Thymus (tissue), 11 donors: ENCODE measurements around the gene SMCR8. TPM values are rescaled to one million over a fixed set of nuclear protein-coding genes. Genes with fewer than 3 reads are reported as not detected.

Source experiments
- DNase-seq, 9 donors: peaks; one replicate each; pipeline ENCODE4 v3.0.0-alpha.2; 2013; ENCODE audit warnings: low spot score in 9 of 9, low read depth in 6 of 9, missing footprints in 1 of 9
- H3K27ac ChIP-seq, 2 donors: one replicate each; pipeline ENCODE4 v1.5.1; 2013; ENCODE audit warnings: control low read depth in 1 of 2, low read depth in 1 of 2, low read length in 1 of 2, mild to moderate bottlenecking in 1 of 2, moderate library complexity in 1 of 2
- H3K27me3 ChIP-seq, 2 donors: one replicate each; pipeline ENCODE4 v1.5.1; 2013; ENCODE audit warnings: low read length in 1 of 2; ENCODE audit not compliant: control insufficient read depth in 2 of 2, insufficient read depth in 1 of 2
- H3K36me3 ChIP-seq, 2 donors: one replicate each; pipeline ENCODE4 v1.5.1; 2013; ENCODE audit warnings: low read length in 1 of 2, mild to moderate bottlenecking in 1 of 2, moderate library complexity in 1 of 2; ENCODE audit not compliant: control insufficient read depth in 2 of 2, insufficient read depth in 2 of 2
- H3K4me1 ChIP-seq, 2 donors: one replicate each; pipeline ENCODE4 v1.5.1; 2013; ENCODE audit warnings: low read length in 2 of 2; ENCODE audit not compliant: control insufficient read depth in 2 of 2, insufficient read depth in 2 of 2
- H3K4me3 ChIP-seq, 2 donors: one replicate each; pipeline ENCODE4 v1.5.1; 2013; ENCODE audit warnings: low read length in 2 of 2, control low read depth in 1 of 2, mild to moderate bottlenecking in 1 of 2
- H3K9me3 ChIP-seq, 2 donors: one replicate each; pipeline ENCODE4 v1.5.1; 2013; ENCODE audit warnings: low read length in 1 of 2, mild to moderate bottlenecking in 1 of 2; ENCODE audit not compliant: control insufficient read depth in 2 of 2, insufficient read depth in 1 of 2
- WGBS: extraction: QIAGEN DNeasy Blood & Tissue Kit; methylation state at CpG from one replicate; pipeline ENCODE4 v1.1.7; 2013; 5-methylcytosine and 5-hydroxymethylcytosine counted together
- polyA plus RNA-seq: library from polyadenylated mRNA; stranded (reverse); fragments of 200-250 nt; gene quantifications from one replicate; pipeline ENCODE4 v1.2.3, GENCODE V29; 2013
- total RNA-seq: library from RNA; stranded (reverse); fragments of 120-200 nt; gene quantifications from one replicate; pipeline ENCODE4 v1.2.4, GENCODE V29; 2013
- donor health status: healthy.

The SMCR8 gene
- total and polyA plus RNA-seq, 2 donors: 7.3 to 7.8 TPM

DNA sequence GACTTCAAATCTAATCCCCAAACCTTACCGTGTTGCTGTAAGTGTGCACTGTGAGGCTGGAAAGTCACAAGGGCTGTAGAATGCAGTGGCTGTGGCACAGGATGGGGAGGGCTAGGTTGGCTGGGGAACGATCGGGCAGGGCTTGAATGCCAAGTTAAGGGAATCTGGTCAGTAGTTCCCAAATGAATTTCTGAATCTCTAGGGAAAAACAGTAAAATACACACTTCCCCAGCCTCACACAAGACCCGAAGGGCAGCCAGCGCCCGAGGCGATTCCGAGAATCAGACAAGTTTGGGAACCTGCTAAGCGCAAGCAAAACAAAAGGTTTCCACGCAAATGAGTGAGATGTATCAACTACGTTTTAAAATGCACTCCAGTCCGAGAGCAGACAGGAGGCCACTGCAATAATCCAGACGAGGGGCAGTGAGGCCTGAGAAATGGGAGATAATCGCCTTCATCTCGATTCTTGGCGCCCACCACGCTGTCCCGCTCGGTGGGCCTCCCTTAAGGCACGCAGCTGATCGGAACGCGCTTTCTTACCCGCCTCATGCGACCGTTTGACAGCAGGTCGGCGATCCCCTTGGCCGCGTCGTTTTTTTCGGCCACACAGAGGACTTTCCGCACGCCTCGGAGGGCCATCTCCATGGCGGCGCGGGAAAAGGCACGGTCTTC lies 898 bp upstream of the SMCR8 start:
- H3K27me3 ChIP-seq: no peaks in the 10 kb centered on the region
- peak overlapping the region; percentile 83 to 99 for H3K4me3 ChIP-seq
- peaks cover 0 to 5% of the 10 kb centered on the region in 2 donors for H3K9me3 ChIP-seq
- H3K27ac ChIP-seq: peak overlapping the region; percentile 86 to 99
- under 1% methylated on average over 39 of the region's 39 CpGs for WGBS
- peak in 5 of 9 donors; percentile 15 to 34 (median 19) for DNase-seq
- H3K36me3 ChIP-seq: peaks cover 19 to 32% of the 10 kb centered on the region in 2 donors
- H3K4me1 ChIP-seq: peaks cover 22 to 53% of the 10 kb centered on the region in 2 donors

DNA sequence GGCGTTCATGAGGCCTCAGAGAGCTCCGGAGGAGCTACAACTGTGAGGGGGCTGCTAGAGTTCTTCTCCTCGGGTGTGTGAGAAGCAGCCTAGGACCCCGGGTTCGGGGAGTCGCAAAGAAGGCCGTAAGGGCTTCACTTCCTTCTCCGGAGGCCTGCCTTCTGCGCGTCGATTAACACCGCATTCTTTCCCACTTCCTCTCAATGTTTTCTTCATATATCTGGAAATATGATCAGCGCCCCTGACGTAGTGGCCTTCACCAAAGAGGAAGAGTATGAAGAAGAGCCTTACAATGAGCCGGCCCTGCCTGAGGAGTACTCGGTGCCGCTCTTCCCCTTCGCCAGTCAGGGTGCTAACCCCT lies 449 bp downstream of the SMCR8 start:
- WGBS: 7% methylated on average over 18 of the region's 18 CpGs
- peak in 3 of 9 donors; percentile 4 to 13 (median 5) for DNase-seq
- peak overlapping the region; percentile 86 to 99 for H3K27ac ChIP-seq
- H3K27me3 ChIP-seq: no peaks in the 10 kb centered on the region
- H3K4me3 ChIP-seq: peak overlapping the region; percentile 83 to 99
- peaks cover 27 to 56% of the 10 kb centered on the region in 2 donors for H3K4me1 ChIP-seq
- peaks cover 0 to 5% of the 10 kb centered on the region in 2 donors for H3K9me3 ChIP-seq
- H3K36me3 ChIP-seq: peaks cover 23 to 33% of the 10 kb centered on the region in 2 donors

DNA sequence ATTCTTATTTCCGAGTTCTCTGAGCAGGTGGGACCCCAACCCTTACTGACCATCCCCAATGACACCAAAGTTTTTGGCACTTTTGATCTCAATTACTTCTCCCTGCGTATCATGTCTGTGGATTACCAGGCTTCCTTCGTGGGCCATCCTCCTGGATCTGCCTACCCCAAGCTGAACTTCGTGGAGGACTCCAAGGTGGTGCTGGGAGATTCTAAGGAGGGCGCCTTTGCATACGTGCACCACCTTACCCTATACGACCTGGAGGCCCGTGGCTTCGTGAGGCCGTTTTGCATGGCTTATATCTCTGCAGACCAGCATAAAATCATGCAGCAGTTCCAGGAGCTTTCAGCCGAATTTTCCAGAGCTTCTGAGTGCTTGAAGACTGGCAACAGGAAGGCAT lies 868 bp downstream of the SMCR8 start:
- peaks cover 0 to 5% of the 10 kb centered on the region in 2 donors for H3K9me3 ChIP-seq
- H3K36me3 ChIP-seq: peaks cover 25 to 33% of the 10 kb centered on the region in 2 donors
- H3K4me3 ChIP-seq: peak overlapping the region; percentile 83 to 99
- H3K27me3 ChIP-seq: no peaks in the 10 kb centered on the region
- H3K27ac ChIP-seq: peak overlapping the region; percentile 86 to 99
- H3K4me1 ChIP-seq: peaks cover 27 to 56% of the 10 kb centered on the region in 2 donors
- 76% methylated on average over 11 of the region's 11 CpGs for WGBS
- DNase-seq: no peak

DNA sequence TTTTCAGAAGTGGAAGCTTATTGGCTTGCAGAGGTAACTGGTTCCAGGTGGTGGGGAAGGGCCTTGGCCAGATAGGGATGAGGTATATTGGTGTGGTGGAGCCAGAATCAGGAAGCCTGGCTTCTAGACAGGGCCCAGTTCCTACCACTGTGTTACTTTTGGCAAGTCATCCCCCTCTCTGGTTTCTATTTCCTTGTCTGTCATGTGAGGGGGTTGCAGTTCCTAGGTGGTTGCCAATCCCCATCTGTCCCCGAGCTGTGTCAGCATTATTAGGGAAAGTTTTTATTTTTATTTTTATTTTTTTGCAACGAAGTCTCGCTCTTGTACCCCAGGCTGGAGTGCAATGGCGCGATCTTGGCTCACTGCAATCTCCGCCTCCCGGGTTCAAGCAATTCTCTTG lies 3.0 kb downstream of the SMCR8 start:
- Histone ChIP-seq H3K27me3 (no peaks in the 10 kb centered on the region), H3K36me3 (peaks cover 24 to 27% of the 10 kb centered on the region in 2 donors), H3K9me3 (peaks cover 0 to 5% of the 10 kb centered on the region in 2 donors), H3K4me1 (peaks cover 21 to 45% of the 10 kb centered on the region in 2 donors), H3K4me3 (no peak overlapping the region), H3K27ac (no peak overlapping the region)
- 97% methylated on average over 7 of the region's 7 CpGs for WGBS
- DNase-seq: no peak

DNA sequence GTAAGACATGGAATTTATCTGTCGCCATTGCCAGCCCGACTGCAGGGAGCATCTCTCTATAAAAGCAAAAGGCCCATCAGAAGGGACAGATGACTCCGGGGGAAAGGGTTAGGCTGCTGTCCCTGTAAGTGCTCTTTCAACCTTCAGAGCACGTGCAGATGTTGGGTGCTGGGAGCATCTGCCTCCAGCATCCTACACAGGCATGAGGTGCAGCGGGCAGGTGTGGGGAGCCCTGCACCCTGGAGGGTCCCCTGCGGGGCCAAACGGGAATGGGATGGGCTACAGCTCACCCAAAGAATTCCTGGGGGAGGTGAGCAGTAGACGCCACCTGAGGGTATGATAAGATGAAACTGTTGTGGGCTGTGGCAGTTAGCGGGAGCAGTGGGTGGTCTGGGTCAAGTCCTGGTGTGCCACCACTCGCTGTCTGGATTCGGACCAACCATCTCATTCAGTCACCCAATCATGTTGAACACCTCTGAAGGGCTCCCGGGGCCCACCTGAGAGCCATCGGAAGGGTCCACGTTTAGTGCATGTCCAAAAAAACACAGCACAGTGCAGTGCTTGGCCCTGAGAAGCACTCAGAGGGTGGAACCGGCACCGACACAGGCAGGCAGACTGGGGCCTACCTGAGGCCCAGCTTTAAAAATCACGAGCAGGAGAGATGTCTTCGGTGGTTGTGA lies 3.8 kb downstream of the SMCR8 start:
- peaks cover 0 to 5% of the 10 kb centered on the region in 2 donors for H3K9me3 ChIP-seq
- peaks cover 32 to 33% of the 10 kb centered on the region in 2 donors for H3K36me3 ChIP-seq
- no peak overlapping the region for H3K4me3 ChIP-seq
- H3K27ac ChIP-seq: no peak overlapping the region
- peaks cover 14 to 37% of the 10 kb centered on the region in 2 donors for H3K4me1 ChIP-seq
- WGBS: 96% methylated on average over 18 of the region's 18 CpGs
- DNase-seq: no peak
- H3K27me3 ChIP-seq: no peaks in the 10 kb centered on the region

DNA sequence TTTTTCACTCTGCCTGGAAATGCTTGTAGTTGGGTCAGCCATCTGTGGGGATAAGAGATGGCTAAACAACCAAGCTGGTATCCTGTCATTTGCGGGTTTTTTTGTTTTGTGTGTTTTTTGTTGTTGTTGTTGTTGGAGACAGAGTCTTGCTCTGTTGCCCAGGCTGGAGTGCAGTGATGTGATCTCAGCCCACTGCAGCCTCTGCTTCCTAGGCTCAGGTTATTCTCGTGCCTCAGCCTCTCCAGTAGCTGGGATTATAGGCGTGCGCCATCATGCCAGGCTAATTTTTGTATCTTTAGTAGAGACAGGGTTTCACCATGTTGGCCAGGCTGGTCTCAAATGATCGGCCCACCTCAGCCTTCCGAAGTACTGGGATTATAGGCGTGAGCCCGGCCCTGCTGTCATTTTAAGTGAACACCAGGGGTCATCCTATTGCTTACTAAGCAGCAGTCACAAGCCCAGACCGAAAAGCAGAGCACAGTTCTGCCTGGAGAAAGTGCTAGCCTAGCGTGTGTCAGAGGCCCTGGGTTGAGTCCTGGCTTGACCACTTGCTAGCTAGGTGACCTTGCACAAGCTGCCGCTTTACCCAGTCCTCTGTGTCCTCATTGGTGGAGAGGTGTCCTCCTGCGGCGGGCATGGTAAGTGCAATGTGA lies 4.6 kb downstream of the SMCR8 start:
- Histone ChIP-seq H3K36me3 (peaks cover 40 to 41% of the 10 kb centered on the region in 2 donors), H3K4me1 (peaks cover 11 to 35% of the 10 kb centered on the region in 2 donors), H3K4me3 (no peak overlapping the region), H3K27me3 (no peaks in the 10 kb centered on the region), H3K9me3 (peaks cover 0 to 5% of the 10 kb centered on the region in 2 donors), H3K27ac (no peak overlapping the region)
- peak in 7 of 9 donors; percentile 5 to 46 (median 15) for DNase-seq
- WGBS: 95% methylated on average over 13 of the region's 13 CpGs

DNA sequence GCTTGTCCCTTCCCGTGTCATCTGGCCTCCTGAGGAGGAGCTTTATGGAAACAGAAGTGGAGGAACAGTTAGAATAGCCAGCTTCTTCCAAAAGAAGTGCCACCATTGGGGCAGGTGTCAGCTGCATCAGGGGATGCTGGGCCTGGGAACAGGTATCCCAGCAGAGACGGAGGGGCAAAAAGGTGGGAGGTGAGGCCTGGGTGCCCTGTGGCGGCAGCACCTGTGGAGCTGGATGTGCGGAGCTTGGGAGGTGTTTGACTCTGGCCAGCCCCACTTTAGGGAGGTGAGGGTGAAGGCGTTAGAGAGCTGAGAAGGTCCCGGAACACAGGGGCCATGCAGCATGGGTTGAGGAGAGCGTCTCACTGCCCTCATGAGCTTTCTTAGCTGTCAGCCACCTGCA lies 5.2 kb downstream of the SMCR8 start:
- Histone ChIP-seq H3K4me1 (peaks cover 11 to 35% of the 10 kb centered on the region in 2 donors), H3K36me3 (peaks cover 46% of the 10 kb centered on the region in 2 donors), H3K9me3 (peaks cover 0 to 5% of the 10 kb centered on the region in 2 donors), H3K27ac (no peak overlapping the region), H3K4me3 (no peak overlapping the region), H3K27me3 (no peaks in the 10 kb centered on the region)
- 96% methylated on average over 7 of the region's 7 CpGs for WGBS
- no peak for DNase-seq

DNA sequence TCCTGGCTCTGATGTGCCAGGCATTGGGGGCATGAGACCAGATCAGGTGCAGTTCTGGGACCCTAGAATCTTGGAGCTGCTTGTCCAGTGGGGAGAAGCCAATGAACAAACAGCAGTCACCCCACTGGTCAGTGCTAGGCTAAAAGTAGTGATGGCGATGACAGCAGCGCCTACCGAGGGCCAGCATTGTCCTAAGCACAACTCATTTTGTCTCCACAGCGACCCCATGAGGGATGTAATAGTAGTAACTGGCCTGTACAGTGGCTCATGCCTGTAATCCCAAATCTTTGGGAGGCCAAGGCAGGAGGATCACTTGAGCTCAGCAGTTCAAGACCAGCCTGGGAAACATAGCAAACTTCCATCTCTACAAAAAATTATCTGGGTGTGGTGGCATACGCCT lies 6.2 kb downstream of the SMCR8 start:
- H3K4me1 ChIP-seq: peaks cover 7 to 25% of the 10 kb centered on the region in 2 donors
- H3K36me3 ChIP-seq: peaks cover 51 to 52% of the 10 kb centered on the region in 2 donors
- WGBS: 87% methylated on average over 5 of the region's 5 CpGs
- H3K4me3 ChIP-seq: no peak overlapping the region
- H3K27me3 ChIP-seq: no peaks in the 10 kb centered on the region
- H3K9me3 ChIP-seq: no peaks in the 10 kb centered on the region
- no peak overlapping the region for H3K27ac ChIP-seq
- no peak for DNase-seq

DNA sequence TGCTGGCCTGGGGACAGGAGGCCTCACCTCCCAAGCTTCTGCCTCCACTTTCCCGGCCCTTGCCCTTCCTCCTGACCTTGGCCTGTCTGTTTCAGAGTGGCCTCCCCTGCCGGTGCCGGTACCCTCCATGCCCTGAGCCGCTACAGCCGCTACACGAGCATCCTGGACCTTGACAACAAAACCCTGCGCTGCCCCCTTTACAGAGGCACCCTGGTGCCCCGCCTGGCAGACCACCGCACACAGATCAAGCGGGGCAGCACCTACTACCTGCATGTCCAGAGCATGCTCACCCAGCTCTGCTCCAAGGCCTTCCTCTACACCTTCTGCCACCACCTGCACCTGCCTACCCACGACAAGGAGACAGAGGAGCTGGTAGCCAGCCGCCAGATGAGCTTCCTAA lies 7.4 kb downstream of the SMCR8 start:
- peaks cover 4 to 14% of the 10 kb centered on the region in 2 donors for H3K4me1 ChIP-seq
- H3K36me3 ChIP-seq: peaks cover 56 to 57% of the 10 kb centered on the region in 2 donors

More for the DNA sequence above, 7.4 kb downstream of the SMCR8 start:
- no peaks in the 10 kb centered on the region for H3K9me3 ChIP-seq
- H3K4me3 ChIP-seq: no peak overlapping the region
- H3K27me3 ChIP-seq: no peaks in the 10 kb centered on the region
- no peak overlapping the region for H3K27ac ChIP-seq
- DNase-seq: no peak
- WGBS: 98% methylated on average over 12 of the region's 12 CpGs
